OCI-LY3 (cell line): Measurements from ENCODE around the gene UBE3B.

ENCODE experiments used
- H2AFZ ChIP-seq: fragments of 200-600, 300-600 bp; shearing (Covaris generic); 2 replicates; pipeline ENCODE4 v1.6.0; 2014; ENCODE audit warnings: antibody characterized with exemption, low read depth, low read length
- H3K27ac ChIP-seq: fragments of 200-600, 300-600 bp; sonication (generic); 2 replicates; pipeline ENCODE4 v1.5.1; 2014; ENCODE audit warnings: mild to moderate bottlenecking, low read length, moderate library complexity, mixed read lengths
- H3K27me3 ChIP-seq: fragments of 200-600, 300-600 bp; sonication (generic); 2 replicates; pipeline ENCODE4 v1.6.1; 2014; ENCODE audit warnings: low read depth, low read length, mixed read lengths
- H3K36me3 ChIP-seq: fragments of 200-600, 300-600 bp; sonication (generic); replicated peaks from 2 replicates; pipeline ENCODE3; 2014; ENCODE audit warnings: low read depth, low read length, mixed read lengths
- H3K4me1 ChIP-seq: fragments of 300-600, 200-600 bp; sonication (generic); 2 replicates; pipeline ENCODE4 v1.6.1; 2014; ENCODE audit warnings: low read length, mixed read lengths
- H3K4me2 ChIP-seq: fragments of 200-600, 300-600 bp; sonication (generic); 2 replicates; pipeline ENCODE4 v1.6.1; 2014; ENCODE audit warnings: low read length, mixed read lengths
- H3K4me3 ChIP-seq: fragments of 300-600, 200-600 bp; sonication (generic); 2 replicates; pipeline ENCODE4 v1.5.1; 2014; ENCODE audit warnings: antibody characterized with exemption, mild to moderate bottlenecking, low read length, moderate library complexity
- H3K79me2 ChIP-seq: fragments of 300-600, 200-600 bp; shearing (Covaris generic); 2 replicates; pipeline ENCODE4 v1.6.1; 2014; ENCODE audit warnings: mild to moderate bottlenecking, low read length, mixed read lengths
- H3K9ac ChIP-seq: fragments of 300-600, 200-600 bp; shearing (Covaris generic); 2 replicates; pipeline ENCODE4 v1.6.0; 2014; ENCODE audit warnings: mild to moderate bottlenecking, low read length, moderate library complexity
- H3K9me3 ChIP-seq: fragments of 200-600, 300-600 bp; shearing (Covaris generic); 2 replicates; pipeline ENCODE4 v1.6.1; 2014; ENCODE audit warnings: low read length, mixed read lengths; ENCODE audit not compliant: insufficient read depth
- H4K20me1 ChIP-seq: fragments of 200-600, 300-600 bp; sonication (generic); 2 replicates; pipeline ENCODE4 v1.6.1; 2016; ENCODE audit warnings: low read length, mixed read lengths; ENCODE audit not compliant: insufficient read depth
- EZH2phosphoT487 ChIP-seq: fragments of 200-600 bp; shearing (Covaris generic); IDR thresholded peaks from 2 replicates; pipeline ENCODE4 v1.6.1; 2018; ENCODE audit warnings: antibody characterized with exemption, mixed run types, low read depth
- TF ChIP-seq, protein P1 (sequence below): fragments of 200-600, 300-600 bp; sonication (generic); IDR thresholded peaks from 2 replicates; pipeline ENCODE4 v1.5.1; 2014; ENCODE audit warnings: antibody characterized with exemption, low read length, low read depth

UBE3B gene

DNA sequence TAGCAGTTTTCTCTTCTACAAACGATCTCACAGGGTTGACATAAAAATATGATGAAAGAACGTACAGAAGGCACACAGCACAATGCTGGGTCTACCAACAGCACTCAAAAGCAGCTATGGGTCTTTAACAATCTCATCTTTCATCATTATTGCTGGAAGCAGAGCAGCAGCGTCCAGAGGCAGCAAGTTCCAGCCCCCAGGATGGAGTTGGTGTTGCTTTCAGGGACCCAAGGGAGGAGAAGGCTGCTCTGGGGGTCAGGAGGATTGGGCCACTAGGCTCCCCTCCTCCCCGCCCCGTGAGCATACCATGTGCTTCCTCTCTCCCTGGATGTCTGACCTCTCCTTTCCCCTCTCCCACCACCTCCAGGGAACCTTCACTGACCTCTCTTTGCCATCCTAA lies 13.7 kb upstream of the UBE3B start:
- Histone ChIP-seq H3K79me2 (peaks cover 47% of the 10 kb centered on the region), H3K4me3 (no peak overlapping the region), H3K27me3 (no peaks in the 10 kb centered on the region), H3K4me1 (peaks cover 9% of the 10 kb centered on the region), H3K27ac (no peak overlapping the region), H4K20me1 (peaks cover 24% of the 10 kb centered on the region), H2AFZ (no peak overlapping the region), H3K4me2 (no peak overlapping the region; the same call in 1 of the 2 replicates), H3K9ac (no peak overlapping the region), H3K36me3 (peaks cover 13% of the 10 kb centered on the region), H3K9me3 (no peaks in the 10 kb centered on the region)
- TF ChIP-seq, protein P1, sequence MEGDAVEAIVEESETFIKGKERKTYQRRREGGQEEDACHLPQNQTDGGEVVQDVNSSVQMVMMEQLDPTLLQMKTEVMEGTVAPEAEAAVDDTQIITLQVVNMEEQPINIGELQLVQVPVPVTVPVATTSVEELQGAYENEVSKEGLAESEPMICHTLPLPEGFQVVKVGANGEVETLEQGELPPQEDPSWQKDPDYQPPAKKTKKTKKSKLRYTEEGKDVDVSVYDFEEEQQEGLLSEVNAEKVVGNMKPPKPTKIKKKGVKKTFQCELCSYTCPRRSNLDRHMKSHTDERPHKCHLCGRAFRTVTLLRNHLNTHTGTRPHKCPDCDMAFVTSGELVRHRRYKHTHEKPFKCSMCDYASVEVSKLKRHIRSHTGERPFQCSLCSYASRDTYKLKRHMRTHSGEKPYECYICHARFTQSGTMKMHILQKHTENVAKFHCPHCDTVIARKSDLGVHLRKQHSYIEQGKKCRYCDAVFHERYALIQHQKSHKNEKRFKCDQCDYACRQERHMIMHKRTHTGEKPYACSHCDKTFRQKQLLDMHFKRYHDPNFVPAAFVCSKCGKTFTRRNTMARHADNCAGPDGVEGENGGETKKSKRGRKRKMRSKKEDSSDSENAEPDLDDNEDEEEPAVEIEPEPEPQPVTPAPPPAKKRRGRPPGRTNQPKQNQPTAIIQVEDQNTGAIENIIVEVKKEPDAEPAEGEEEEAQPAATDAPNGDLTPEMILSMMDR = no peak
- no peak for TF ChIP-seq EZH2phosphoT487

DNA sequence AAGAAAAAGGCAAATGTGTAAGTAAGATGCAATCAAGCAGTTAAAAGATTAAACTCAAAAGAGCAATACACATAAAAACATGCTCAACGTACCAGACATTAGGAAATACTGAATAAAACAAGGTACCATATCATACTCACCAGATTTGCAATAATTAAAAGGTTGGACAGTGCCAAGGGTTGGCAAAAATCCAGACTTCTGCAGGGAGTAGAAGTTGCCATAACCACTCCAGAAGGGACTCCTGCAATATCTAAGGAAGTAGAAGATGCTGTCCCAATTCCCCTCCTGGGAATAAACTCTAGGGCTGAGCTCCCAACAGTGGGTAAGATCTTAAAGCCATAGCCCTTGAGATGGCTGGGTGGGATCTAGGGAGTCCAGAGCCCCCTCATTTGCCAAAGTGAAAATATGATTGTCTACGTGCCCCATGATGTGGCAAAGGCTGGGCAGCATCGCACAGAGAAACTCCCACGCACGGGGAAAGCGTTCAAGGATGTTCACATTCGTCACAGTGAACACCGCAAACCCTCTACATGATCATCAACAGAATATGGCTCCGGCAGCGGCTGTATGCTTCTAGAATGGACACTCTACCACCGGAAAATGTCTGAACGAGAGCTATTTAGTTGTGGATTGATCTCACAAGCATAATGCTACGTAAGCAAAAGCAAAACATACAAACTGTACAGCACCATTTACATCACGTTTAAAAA lies 12.6 kb upstream of the UBE3B start:
- Histone ChIP-seq H2AFZ (no peak overlapping the region), H3K79me2 (peaks cover 52% of the 10 kb centered on the region), H3K4me2 (no peak overlapping the region), H3K4me3 (no peak overlapping the region), H3K27ac (no peak overlapping the region), H4K20me1 (peaks cover 24% of the 10 kb centered on the region), H3K9ac (no peak overlapping the region), H3K4me1 (peaks cover 9% of the 10 kb centered on the region), H3K36me3 (peaks cover 17% of the 10 kb centered on the region), H3K27me3 (no peaks in the 10 kb centered on the region), H3K9me3 (no peaks in the 10 kb centered on the region)
- TF ChIP-seq EZH2phosphoT487 = no peak
- TF ChIP-seq, protein P1 = no peak

DNA sequence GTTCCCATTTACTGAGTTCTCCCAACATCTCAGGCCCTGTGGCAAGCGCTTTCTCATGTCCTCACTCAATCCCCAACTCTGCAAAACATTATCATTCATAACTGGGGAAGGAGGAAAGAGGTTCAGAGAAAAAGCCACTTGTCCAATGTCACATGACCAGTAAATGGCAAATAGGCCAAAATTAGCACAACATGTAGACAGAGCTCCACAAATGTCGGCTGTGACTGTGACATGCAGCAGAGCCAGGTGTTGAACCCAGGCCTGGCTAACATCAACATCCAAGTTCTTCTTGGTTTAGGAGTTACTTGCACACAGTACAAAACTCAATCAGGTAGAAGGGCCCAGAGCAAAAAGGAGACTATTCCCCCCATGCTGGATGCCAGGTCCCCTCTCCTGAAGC lies 11.1 kb upstream of the UBE3B start:
- Histone ChIP-seq H3K79me2 (peaks cover 60% of the 10 kb centered on the region), H3K27me3 (no peaks in the 10 kb centered on the region), H3K27ac (no peak overlapping the region), H2AFZ (no peak overlapping the region), H3K4me1 (peaks cover 9% of the 10 kb centered on the region), H3K4me2 (no peak overlapping the region), H4K20me1 (peaks cover 24% of the 10 kb centered on the region), H3K4me3 (no peak overlapping the region), H3K9ac (no peak overlapping the region), H3K9me3 (no peaks in the 10 kb centered on the region), H3K36me3 (peaks cover 11% of the 10 kb centered on the region)
- TF ChIP-seq, protein P1 = no peak
- TF ChIP-seq EZH2phosphoT487 = no peak

DNA sequence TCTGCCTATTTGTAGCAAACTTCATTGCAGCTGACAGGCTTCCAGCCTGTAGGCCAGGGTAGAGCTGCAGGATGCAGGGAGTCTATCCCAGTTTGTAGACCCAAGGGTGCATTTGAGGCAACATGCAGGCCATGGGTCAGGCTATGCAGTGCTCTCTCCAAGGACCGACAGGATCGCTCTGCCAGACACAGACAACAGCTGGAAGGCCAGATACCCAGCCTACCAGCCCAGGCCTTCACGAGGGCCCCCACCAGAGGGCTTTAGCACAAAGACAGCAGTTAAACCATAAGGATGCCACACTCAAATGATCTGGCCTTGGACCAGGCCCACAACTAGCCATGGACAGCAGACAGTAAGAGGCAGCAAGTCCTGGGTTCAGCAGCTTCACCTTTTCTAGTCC lies 10.6 kb upstream of the UBE3B start:
- Histone ChIP-seq H2AFZ (no peak overlapping the region), H3K9me3 (no peaks in the 10 kb centered on the region), H3K27me3 (no peaks in the 10 kb centered on the region), H3K27ac (no peak overlapping the region), H3K9ac (no peak overlapping the region), H3K4me3 (no peak overlapping the region), H3K36me3 (peaks cover 11% of the 10 kb centered on the region), H3K4me1 (peaks cover 9% of the 10 kb centered on the region), H4K20me1 (peaks cover 23% of the 10 kb centered on the region), H3K79me2 (peaks cover 60% of the 10 kb centered on the region), H3K4me2 (no peak overlapping the region)
- TF ChIP-seq, protein P1 = no peak
- no peak for TF ChIP-seq EZH2phosphoT487
